ENCODE data around the gene CPE.

Gene CPE

DNA sequence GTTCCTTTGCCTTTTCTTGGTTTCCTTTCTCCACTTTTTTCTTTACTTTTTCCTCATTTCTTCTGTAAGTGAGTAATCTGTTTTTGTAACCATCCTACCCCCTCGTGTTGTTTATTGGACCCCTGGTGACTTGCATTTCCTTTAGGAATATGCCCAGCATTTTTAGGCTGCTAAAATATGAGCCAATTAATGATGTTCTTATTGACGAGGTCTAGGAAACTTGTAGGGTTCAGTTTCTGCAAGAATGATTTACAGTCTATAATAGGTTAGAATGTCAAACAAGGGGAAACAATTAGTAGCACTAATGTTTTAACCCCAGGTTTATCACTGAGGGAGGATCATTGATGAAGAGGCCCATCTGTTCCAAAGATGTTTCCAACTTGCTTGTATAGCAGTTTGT is 79.0 kb downstream of the CPE start:
- Histone ChIP-seq H3K27me3 (ENCODE audit: insufficient read depth, poor library complexity, severe bottlenecking) (no peaks in the 10 kb centered on the region), H3K4me3 (replicated peaks; ENCODE audit: insufficient read depth, low read length) (no peak overlapping the region), H3K27ac (replicated peaks) (no peak overlapping the region)
- no peak for DNase-seq (ENCODE audit: low read depth in 1 of 2, low spot score in 1 of 2)
- TF ChIP-seq POLR2AphosphoS5 (IDR thresholded peaks at IDR 0.05; ENCODE audit: low read depth) = no peak
- no peak for TF ChIP-seq GABPA (IDR thresholded peaks at IDR 0.05; ENCODE audit: low read depth)
- TF ChIP-seq, protein P1, sequence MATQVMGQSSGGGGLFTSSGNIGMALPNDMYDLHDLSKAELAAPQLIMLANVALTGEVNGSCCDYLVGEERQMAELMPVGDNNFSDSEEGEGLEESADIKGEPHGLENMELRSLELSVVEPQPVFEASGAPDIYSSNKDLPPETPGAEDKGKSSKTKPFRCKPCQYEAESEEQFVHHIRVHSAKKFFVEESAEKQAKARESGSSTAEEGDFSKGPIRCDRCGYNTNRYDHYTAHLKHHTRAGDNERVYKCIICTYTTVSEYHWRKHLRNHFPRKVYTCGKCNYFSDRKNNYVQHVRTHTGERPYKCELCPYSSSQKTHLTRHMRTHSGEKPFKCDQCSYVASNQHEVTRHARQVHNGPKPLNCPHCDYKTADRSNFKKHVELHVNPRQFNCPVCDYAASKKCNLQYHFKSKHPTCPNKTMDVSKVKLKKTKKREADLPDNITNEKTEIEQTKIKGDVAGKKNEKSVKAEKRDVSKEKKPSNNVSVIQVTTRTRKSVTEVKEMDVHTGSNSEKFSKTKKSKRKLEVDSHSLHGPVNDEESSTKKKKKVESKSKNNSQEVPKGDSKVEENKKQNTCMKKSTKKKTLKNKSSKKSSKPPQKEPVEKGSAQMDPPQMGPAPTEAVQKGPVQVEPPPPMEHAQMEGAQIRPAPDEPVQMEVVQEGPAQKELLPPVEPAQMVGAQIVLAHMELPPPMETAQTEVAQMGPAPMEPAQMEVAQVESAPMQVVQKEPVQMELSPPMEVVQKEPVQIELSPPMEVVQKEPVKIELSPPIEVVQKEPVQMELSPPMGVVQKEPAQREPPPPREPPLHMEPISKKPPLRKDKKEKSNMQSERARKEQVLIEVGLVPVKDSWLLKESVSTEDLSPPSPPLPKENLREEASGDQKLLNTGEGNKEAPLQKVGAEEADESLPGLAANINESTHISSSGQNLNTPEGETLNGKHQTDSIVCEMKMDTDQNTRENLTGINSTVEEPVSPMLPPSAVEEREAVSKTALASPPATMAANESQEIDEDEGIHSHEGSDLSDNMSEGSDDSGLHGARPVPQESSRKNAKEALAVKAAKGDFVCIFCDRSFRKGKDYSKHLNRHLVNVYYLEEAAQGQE (IDR thresholded peaks at IDR 0.05; ENCODE audit: insufficient replicate concordance, low read depth) = no peak

DNA sequence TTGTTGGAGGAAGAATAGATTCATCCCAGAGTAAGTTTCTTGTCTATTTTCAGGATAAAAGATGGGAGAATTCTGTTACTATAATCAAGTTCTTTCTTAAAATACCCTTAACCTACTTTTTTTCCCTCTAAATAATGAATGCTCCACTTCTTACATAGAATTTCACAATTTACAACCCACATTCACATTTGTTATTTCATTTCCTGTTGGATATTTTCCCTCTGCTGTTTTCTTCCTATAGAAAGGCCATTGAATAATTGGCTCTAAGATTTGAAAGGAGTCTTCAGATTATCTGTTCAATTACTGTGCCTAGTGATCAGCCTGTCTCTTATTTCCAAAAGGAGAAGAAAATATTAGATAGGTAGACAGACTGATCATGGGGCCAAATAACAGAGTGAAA is 79.7 kb downstream of the CPE start:
- H3K27ac ChIP-seq (replicated peaks) = no peak overlapping the region
- H3K27me3 ChIP-seq (ENCODE audit: insufficient read depth, poor library complexity, severe bottlenecking) = no peaks in the 10 kb centered on the region
- no peak for DNase-seq (ENCODE audit: low read depth in 1 of 2, low spot score in 1 of 2)
- TF ChIP-seq, protein P2, sequence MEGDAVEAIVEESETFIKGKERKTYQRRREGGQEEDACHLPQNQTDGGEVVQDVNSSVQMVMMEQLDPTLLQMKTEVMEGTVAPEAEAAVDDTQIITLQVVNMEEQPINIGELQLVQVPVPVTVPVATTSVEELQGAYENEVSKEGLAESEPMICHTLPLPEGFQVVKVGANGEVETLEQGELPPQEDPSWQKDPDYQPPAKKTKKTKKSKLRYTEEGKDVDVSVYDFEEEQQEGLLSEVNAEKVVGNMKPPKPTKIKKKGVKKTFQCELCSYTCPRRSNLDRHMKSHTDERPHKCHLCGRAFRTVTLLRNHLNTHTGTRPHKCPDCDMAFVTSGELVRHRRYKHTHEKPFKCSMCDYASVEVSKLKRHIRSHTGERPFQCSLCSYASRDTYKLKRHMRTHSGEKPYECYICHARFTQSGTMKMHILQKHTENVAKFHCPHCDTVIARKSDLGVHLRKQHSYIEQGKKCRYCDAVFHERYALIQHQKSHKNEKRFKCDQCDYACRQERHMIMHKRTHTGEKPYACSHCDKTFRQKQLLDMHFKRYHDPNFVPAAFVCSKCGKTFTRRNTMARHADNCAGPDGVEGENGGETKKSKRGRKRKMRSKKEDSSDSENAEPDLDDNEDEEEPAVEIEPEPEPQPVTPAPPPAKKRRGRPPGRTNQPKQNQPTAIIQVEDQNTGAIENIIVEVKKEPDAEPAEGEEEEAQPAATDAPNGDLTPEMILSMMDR (IDR thresholded peaks at IDR 0.05; ENCODE audit: insufficient read depth, low read length) = no peak
- no peak for TF ChIP-seq POLR2AphosphoS5 (IDR thresholded peaks at IDR 0.05; ENCODE audit: low read depth)
- TF ChIP-seq SPI1 (IDR thresholded peaks at IDR 0.05; ENCODE audit: borderline replicate concordance, low read depth) = no peak
- TF ChIP-seq, protein P1 (IDR thresholded peaks at IDR 0.05; ENCODE audit: insufficient replicate concordance, low read depth) = no peak
- TF ChIP-seq GABPA (IDR thresholded peaks at IDR 0.05; ENCODE audit: low read depth) = no peak
- no peak overlapping the region for H3K4me3 ChIP-seq (replicated peaks; ENCODE audit: insufficient read depth, low read length)

DNA sequence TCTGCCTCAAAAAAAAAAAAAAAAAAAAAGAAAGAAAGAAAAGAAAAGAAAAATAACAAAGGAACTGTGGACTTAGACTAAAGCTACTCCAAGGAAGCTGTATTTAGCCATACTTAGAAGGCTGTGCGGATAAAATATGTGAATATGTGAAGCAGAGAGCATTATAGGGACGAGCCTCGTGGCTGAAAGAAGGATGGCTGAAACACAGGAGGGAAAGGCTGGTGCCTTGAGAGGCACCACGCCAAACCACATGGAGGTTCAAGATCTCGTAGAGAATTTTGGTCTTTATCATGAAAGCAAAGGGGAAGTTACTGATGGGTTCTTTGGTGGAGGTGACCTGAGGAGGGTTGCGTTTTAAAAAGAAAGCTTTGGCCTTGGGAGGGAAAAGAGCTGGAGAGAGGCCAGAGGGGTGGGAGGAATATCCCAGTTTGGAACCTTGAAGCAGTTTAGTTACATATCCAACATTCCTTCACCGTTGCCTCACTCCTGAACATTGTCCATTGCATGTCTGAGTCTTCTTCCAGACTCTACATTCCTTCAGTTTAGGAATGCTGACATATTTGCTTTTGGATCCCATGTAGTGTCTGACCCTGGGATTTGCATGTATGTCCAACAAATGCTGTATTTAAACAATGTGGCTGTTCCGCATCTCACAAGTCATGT is 82.5 kb downstream of the CPE start:
- no peak overlapping the region for H3K4me3 ChIP-seq (replicated peaks; ENCODE audit: insufficient read depth, low read length)
- DNase-seq (ENCODE audit: low read depth in 1 of 2, low spot score in 1 of 2) = no peak
- no peak overlapping the region for H3K27ac ChIP-seq (replicated peaks)
- H3K27me3 ChIP-seq (ENCODE audit: insufficient read depth, poor library complexity, severe bottlenecking) = no peaks in the 10 kb centered on the region
- TF ChIP-seq, protein P2 (IDR thresholded peaks at IDR 0.05; ENCODE audit: insufficient read depth, low read length) = no peak
- TF ChIP-seq POLR2AphosphoS5 (IDR thresholded peaks at IDR 0.05; ENCODE audit: low read depth) = no peak
- no peak for TF ChIP-seq SPI1 (IDR thresholded peaks at IDR 0.05; ENCODE audit: borderline replicate concordance, low read depth)
- TF ChIP-seq, protein P1 (IDR thresholded peaks at IDR 0.05; ENCODE audit: insufficient replicate concordance, low read depth) = no peak
- no peak for TF ChIP-seq GABPA (IDR thresholded peaks at IDR 0.05; ENCODE audit: low read depth)

All from HL-60 (cell line).